KMS-11 (cell line): ENCODE data around the gene LNPEP.
A peak's percentile ranks its signal among the peaks of the same experiment; 100 is the strongest.

ENCODE experiments used
- H2AFZ ChIP-seq: fragments of 200-600 bp; sonication (generic); 2 replicates; pipeline ENCODE4 v1.6.1; 2016; ENCODE audit warnings: antibody characterized with exemption, mixed run types, low read depth
- H3K27ac ChIP-seq: fragments of 200-600 bp; sonication (generic); 2 replicates; pipeline ENCODE4 v1.6.1; 2016; ENCODE audit warnings: mild to moderate bottlenecking, mixed run types
- H3K27me3 ChIP-seq: fragments of 200-600 bp; sonication (generic); 2 replicates; pipeline ENCODE4 v1.6.1; 2017; ENCODE audit warnings: mild to moderate bottlenecking, low read depth, mixed run types, moderate library complexity; ENCODE audit not compliant: insufficient read depth
- H3K36me3 ChIP-seq: fragments of 200-600 bp; sonication (generic); 2 replicates; pipeline ENCODE4 v1.6.1; 2017; ENCODE audit warnings: mild to moderate bottlenecking, mixed run types; ENCODE audit not compliant: insufficient read depth
- H3K4me1 ChIP-seq: fragments of 200-600 bp; sonication (generic); 2 replicates; pipeline ENCODE4 v1.6.1; 2016; ENCODE audit warnings: mild to moderate bottlenecking, low read depth, mixed run types; ENCODE audit not compliant: poor library complexity, severe bottlenecking
- H3K4me2 ChIP-seq: fragments of 200-600 bp; sonication (generic); 2 replicates; pipeline ENCODE4 v1.7.0; 2016; ENCODE audit warnings: mild to moderate bottlenecking, mixed run types
- H3K4me3 ChIP-seq: fragments of 200-600 bp; sonication (generic); IDR thresholded peaks from 2 replicates; pipeline ENCODE4 v1.6.1; 2017; ENCODE audit warnings: low read depth, low read length, mixed read lengths; ENCODE audit not compliant: insufficient read depth
- H3K79me2 ChIP-seq: fragments of 200-600 bp; sonication (generic); 2 replicates; pipeline ENCODE4 v1.6.1; 2016; ENCODE audit warnings: low read depth, mixed run types; ENCODE audit not compliant: insufficient read depth
- H3K9ac ChIP-seq: fragments of 200-600 bp; sonication (generic); 2 replicates; pipeline ENCODE4 v1.6.1; 2016; ENCODE audit warnings: mild to moderate bottlenecking, mixed run types
- H4K20me1 ChIP-seq: fragments of 200-600 bp; sonication (generic); 2 replicates; pipeline ENCODE4 v1.6.1; 2016; ENCODE audit warnings: mild to moderate bottlenecking, mixed run types; ENCODE audit not compliant: insufficient read depth
- CTCF ChIP-seq: fragments of 200-600 bp; sonication (generic); conservative IDR thresholded peaks from 2 replicates; pipeline ENCODE4 v1.6.1; 2017; ENCODE audit warnings: low read depth, mild to moderate bottlenecking, antibody characterized with exemption, low read length, moderate library complexity, mixed read lengths

Gene LNPEP

GRCh38 chr5:96935559-96936430, at the start of gene LNPEP:
Gene LNPEP (plus strand): TSS chr5:96936080. CDS start chr5:96936156, 76 bp downstream.
- Histone ChIP-seq H3K9ac (peak within 1 kb of the TSS; percentile 88), H3K4me2 (peak within 1 kb of the TSS; percentile 79), H2AFZ (peak within 1 kb of the TSS; percentile 95), H3K79me2 (peaks cover 42% of the 10 kb centered on the region), H3K4me1 (peaks cover 54% of the 10 kb centered on the region), H3K36me3 (no peaks in the 10 kb centered on the region), H3K27ac (peak within 1 kb of the TSS; percentile 86), H3K27me3 (no peaks in the 10 kb centered on the region), H3K4me3 (peak within 1 kb of the TSS; percentile 14), H4K20me1 (no peaks in the 10 kb centered on the region)
- TF ChIP-seq CTCF, result no peak

DNA sequence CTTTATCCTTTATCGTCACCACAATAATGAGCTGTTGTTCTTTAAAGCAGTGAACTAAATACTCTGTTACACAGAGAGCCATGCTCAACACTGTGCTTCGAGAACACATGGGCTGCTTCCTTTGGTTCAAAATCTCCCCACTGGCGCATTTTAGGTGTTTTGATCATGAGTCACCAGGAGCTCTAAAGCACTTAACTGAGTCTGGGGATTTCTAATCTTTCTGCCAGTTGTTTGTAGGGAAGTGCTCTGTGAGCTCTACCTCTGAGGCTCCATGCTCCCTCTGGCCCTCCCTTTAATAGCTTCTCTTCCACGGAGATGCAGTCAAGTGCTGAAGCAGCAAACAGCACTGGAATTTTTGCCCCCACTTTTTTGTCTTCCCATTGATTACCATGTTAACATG, 42.5 kb upstream of the LNPEP start:
- no peak for TF ChIP-seq CTCF
- H3K79me2 ChIP-seq, result no peaks in the 10 kb centered on the region
- H3K36me3 ChIP-seq, result 0 out of 2 replicates have a peak, but pooled peaks cover 5% of the 10 kb centered on the region
- no peaks in the 10 kb centered on the region for H4K20me1 ChIP-seq
- no peaks in the 10 kb centered on the region for H3K27me3 ChIP-seq
- no peak overlapping the region for H2AFZ ChIP-seq
- no peak overlapping the region for H3K4me2 ChIP-seq
- H3K9ac ChIP-seq, result no peak overlapping the region
- no peaks in the 10 kb centered on the region for H3K4me1 ChIP-seq
- no peak overlapping the region for H3K27ac ChIP-seq
- H3K4me3 ChIP-seq, result no peak overlapping the region

DNA sequence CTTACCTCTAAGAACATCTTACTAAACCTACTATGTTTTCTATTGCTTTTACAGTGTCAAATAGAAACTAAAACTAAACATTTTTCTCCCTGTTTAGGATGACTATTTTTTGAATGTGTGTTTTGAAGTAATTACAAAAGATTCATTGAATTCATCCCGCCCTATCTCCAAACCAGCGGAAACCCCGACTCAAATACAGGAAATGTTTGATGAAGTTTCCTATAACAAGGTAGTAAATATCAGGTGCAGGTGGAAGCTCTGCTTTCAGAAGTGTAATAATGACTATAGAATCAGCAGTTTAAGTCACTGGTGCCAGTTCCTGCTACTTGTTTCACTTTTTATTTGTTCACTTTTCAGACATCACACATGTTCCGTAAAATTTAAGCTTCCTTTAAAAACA, 39.6 kb upstream of the LNPEP start:
- H2AFZ ChIP-seq, result no peak overlapping the region

DNA sequence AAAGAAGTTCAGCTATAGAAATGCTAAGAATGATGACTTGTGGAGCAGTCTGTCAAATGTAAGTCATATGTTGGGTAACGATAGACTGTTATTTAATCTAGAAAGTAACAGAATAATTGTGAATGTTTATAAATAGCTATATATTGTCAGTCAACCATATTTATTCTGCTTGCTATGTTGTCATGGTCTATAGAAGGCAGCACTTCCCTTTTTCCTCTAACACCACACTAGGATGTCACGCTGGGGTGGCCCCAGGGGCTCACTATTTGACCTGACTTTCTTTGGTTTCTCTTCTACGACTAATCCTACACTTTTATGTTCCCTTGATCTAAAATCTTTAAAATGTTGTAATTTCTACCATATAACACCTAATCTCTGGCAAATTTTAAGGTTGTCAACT, 39.1 kb upstream of the LNPEP start:
- no peak overlapping the region for H3K4me3 ChIP-seq
- no peak for TF ChIP-seq CTCF
- no peaks in the 10 kb centered on the region for H3K4me1 ChIP-seq
- no peaks in the 10 kb centered on the region for H4K20me1 ChIP-seq
- H3K9ac ChIP-seq, result no peak overlapping the region
- H3K36me3 ChIP-seq, result 0 out of 2 replicates have a peak, but pooled peaks cover 5% of the 10 kb centered on the region
- H3K79me2 ChIP-seq, result no peaks in the 10 kb centered on the region
- H2AFZ ChIP-seq, result no peak overlapping the region
- H3K27ac ChIP-seq, result no peak overlapping the region
- no peak overlapping the region for H3K4me2 ChIP-seq
- H3K27me3 ChIP-seq, result no peaks in the 10 kb centered on the region

More for the DNA sequence above, 39.6 kb upstream of the LNPEP start:
- TF ChIP-seq CTCF, result no peak
- no peak overlapping the region for H3K4me3 ChIP-seq
- H3K27me3 ChIP-seq, result no peaks in the 10 kb centered on the region
- H3K4me2 ChIP-seq, result no peak overlapping the region
- no peaks in the 10 kb centered on the region for H4K20me1 ChIP-seq
- no peak overlapping the region for H3K9ac ChIP-seq
- H3K27ac ChIP-seq, result no peak overlapping the region
- H3K79me2 ChIP-seq, result no peaks in the 10 kb centered on the region
- H3K4me1 ChIP-seq, result no peaks in the 10 kb centered on the region
- H3K36me3 ChIP-seq, result 0 out of 2 replicates have a peak, but pooled peaks cover 5% of the 10 kb centered on the region
